Esophagus squamous epithelium (tissue), 5 donors: ENCODE measurements around the gene CYP17A1. TPM values are rescaled to one million over a fixed set of nuclear protein-coding genes. Genes with fewer than 3 reads are reported as not detected.

Source experiments
- DNase-seq: peaks from one replicate; lab custom pipeline; 2025; lab: John Stamatoyannopoulos, UW
- H3K27ac ChIP-seq, 4 donors: fragments of 200-600 bp; sonication (generic); one replicate each; pipeline ENCODE4 v1.5.1; 2016 to 2019; ENCODE audit warnings: mild to moderate bottlenecking in 1 of 4
- H3K27me3 ChIP-seq, 4 donors: fragments of 200-600 bp; sonication (generic); 1 replicate in 3 of 4; 2 replicates in 1 of 4; pipeline versions ENCODE4 v1.5.1 to v1.6.0; 2017 to 2021; ENCODE audit warnings: antibody characterized with exemption in 1 of 4
- H3K36me3 ChIP-seq, 3 donors: fragments of 200-600 bp; sonication (generic); one replicate each; pipeline ENCODE4 v1.5.1; 2016 to 2019
- H3K4me1 ChIP-seq, 3 donors: fragments of 200-600 bp; sonication (generic); one replicate each; pipeline ENCODE4 v1.5.1; 2017 to 2019
- H3K4me3 ChIP-seq, 4 donors: fragments of 200-600 bp; sonication (generic); 1 replicate in 3 of 4; 2 replicates in 1 of 4; pipeline ENCODE4 v1.5.1; 2016 to 2019; ENCODE audit warnings: mild to moderate bottlenecking in 2 of 4, moderate library complexity in 1 of 4
- H3K9me3 ChIP-seq, 3 donors: fragments of 200-600 bp; sonication (generic); one replicate each; pipeline ENCODE4 v1.5.1; 2016 to 2019
- CTCF ChIP-seq, 6 experiments: fragments of 450-650 bp in 4 of 6; fragments of 200-600 bp in 2 of 6; sonication (generic) in 2 of 6; IDR thresholded peaks; one replicate each; pipeline ENCODE4 v1.5.1; 2016 to 2019; ENCODE audit warnings: antibody characterized with exemption in 6 of 6, mild to moderate bottlenecking in 4 of 6, moderate library complexity in 4 of 6
- POLR2A ChIP-seq, 4 donors: fragments of 450-650 bp; IDR thresholded peaks; one replicate each; pipeline ENCODE4 v1.6.1; 2017; ENCODE audit warnings: antibody characterized with exemption in 4 of 4, mild to moderate bottlenecking in 4 of 4, moderate library complexity in 3 of 4
- WGBS, 2 donors: methylation state at CpG; one replicate each; pipeline ENCODE4 v1.1.5; 2018; 5-methylcytosine and 5-hydroxymethylcytosine counted together
- intact Hi-C: fragments of 100-400 bp; cut with DNase I; formaldehyde crosslinking; loops from one replicate; pipeline ENCODE4 v1.15.0; 2022
- total RNA-seq, 4 donors: library from RNA; depleted of rRNA; stranded (reverse); fragments of >200 nt; gene quantifications; one replicate each; pipeline ENCODE4 v1.1.0, GENCODE V29; 2016
- donor health status: DM: yes; HTN: yes; CAD: no.

CYP17A1 gene
- total RNA-seq, 4 donors from 2014 or later: not detected

- WGBS, 2 donors: 30 to 55% methylated on average over 2 of the region's 2 CpGs
- TF ChIP-seq POLR2A (IDR thresholded peaks at IDR 0.05) (no peak), CTCF (IDR thresholded peaks at IDR 0.05) (no peak)
- intact Hi-C loops: no loop called here
- H3K27ac ChIP-seq: peak overlapping the region in 3 of 4 donors; percentile 46 to 89 (median 80)
- H3K4me3 ChIP-seq: peak overlapping the region in 1 of 4 donors; percentile 6
- H3K9me3 ChIP-seq: no peaks in the 10 kb centered on the region
- peaks cover 28 to 84% (median 60%) of the 10 kb centered on the region in 3 donors for H3K4me1 ChIP-seq
- no peaks in the 10 kb centered on the region for H3K27me3 ChIP-seq
- no peak for DNase-seq
- H3K36me3 ChIP-seq: peaks cover 0 to 4% (median 0%) of the 10 kb centered on the region in 3 donors
Observed at GRCh38 chr10:102785818-102786217, 51.4 kb downstream of the CYP17A1 start.

GRCh38 chr10:102783568-102783967, 53.6 kb downstream of the CYP17A1 start:
- H3K27me3 ChIP-seq: no peaks in the 10 kb centered on the region
- 25 to 38% methylated on average over 1 of the region's 1 CpG for WGBS, 2 donors

GRCh38 chr10:102782673-102783551, 54.3 kb downstream of the CYP17A1 start:
- intact Hi-C loops: no loop called here
- WGBS, 2 donors: 12 to 20% methylated on average over 10 to 14 of the region's 18 CpGs
- DNase-seq: no peak
- TF ChIP-seq POLR2A (IDR thresholded peaks at IDR 0.05) (no peak), CTCF (IDR thresholded peaks at IDR 0.05) (no peak)
- Histone ChIP-seq H3K36me3 (peaks cover 0 to 6% (median 0%) of the 10 kb centered on the region in 3 donors), H3K9me3 (no peaks in the 10 kb centered on the region), H3K4me1 (peaks cover 55 to 97% (median 82%) of the 10 kb centered on the region in 3 donors), H3K27me3 (peaks cover 0 to 6% (median 0%) of the 10 kb centered on the region in 4 donors), H3K27ac (peak overlapping the region; percentile 61 to 95 (median 82)), H3K4me3 (peak overlapping the region in 1 of 4 donors; percentile 18)

More at GRCh38 chr10:102783568-102783967, 53.6 kb downstream of the CYP17A1 start:
- no peak for DNase-seq
- intact Hi-C loops: no loop called here
- Histone ChIP-seq H3K27ac (peak overlapping the region; percentile 61 to 95 (median 82)), H3K4me3 (peak overlapping the region in 1 of 4 donors; percentile 18), H3K36me3 (peaks cover 0 to 6% (median 0%) of the 10 kb centered on the region in 3 donors), H3K9me3 (no peaks in the 10 kb centered on the region), H3K4me1 (peaks cover 49 to 92% (median 76%) of the 10 kb centered on the region in 3 donors)
- TF ChIP-seq POLR2A (IDR thresholded peaks at IDR 0.05) (no peak), CTCF (IDR thresholded peaks at IDR 0.05) (peak in 1 of 6 experiments; percentile 7)

DNA sequence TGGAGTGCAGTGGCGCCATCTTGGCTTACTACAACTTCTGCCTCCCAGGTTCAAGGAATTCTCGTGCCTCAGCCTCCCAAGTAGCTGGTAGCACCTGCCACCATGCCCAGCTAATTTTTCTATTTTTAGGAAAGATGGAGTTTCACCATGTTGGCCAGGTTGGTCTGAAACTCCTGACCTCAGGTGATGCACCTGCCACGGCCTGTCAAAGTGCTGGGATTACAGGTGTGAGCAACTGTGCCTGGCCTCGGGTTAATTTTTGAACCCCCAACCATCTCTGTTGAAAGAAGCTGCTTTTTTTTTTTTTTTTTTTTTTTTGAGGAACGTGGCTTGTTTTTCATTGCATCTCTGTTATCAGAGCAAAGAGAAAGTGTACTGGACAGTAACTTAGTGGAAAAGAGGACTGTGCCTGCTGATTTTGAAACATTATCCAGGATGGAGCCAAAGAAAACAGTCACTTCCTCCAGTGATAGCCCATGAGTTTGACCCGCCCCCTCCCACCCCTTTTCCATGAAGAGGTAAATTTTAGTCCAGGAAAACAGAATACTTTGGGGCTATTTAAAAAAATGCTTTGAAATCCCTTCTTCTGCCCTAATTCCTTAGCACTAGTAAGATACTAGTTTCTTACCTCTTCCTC, 55.2 kb downstream of the CYP17A1 start:
- Histone ChIP-seq H3K4me1 (peaks cover 64 to 100% (median 90%) of the 10 kb centered on the region in 3 donors), H3K27ac (peak overlapping the region; percentile 61 to 95 (median 82)), H3K27me3 (peaks cover 0 to 12% (median 0%) of the 10 kb centered on the region in 4 donors), H3K36me3 (peaks cover 0 to 6% (median 0%) of the 10 kb centered on the region in 3 donors), H3K4me3 (peak overlapping the region in 1 of 4 donors; percentile 18), H3K9me3 (no peaks in the 10 kb centered on the region)
- intact Hi-C loops: no loop called here
- TF ChIP-seq POLR2A (IDR thresholded peaks at IDR 0.05): no peak
- no peak for TF ChIP-seq CTCF (IDR thresholded peaks at IDR 0.05)
- no peak for DNase-seq
- WGBS, 2 donors: 60 to 71% methylated on average over 6 of the region's 6 CpGs
